Non-pigmented ciliary epithelial cell (primary cell): Measurements from ENCODE around the gene MRPL52.
"Not testable (repeated sequence)": the region's sequence is repeated elsewhere in the genome, so short reads cannot be mapped to it uniquely, and the experiment has no call there.

Experiments
- DNase-seq: peaks from one replicate; pipeline ENCODE4 v3.0.0-alpha.2; 2010; ENCODE audit warnings: low read depth

Gene MRPL52

GRCh38 chr14:22811722-22812121 is 18.0 kb upstream of the MRPL52 start:
- no peak for DNase-seq

- no peak for DNase-seq
Observed at GRCh38 chr14:22812744-22813143, 16.9 kb upstream of the MRPL52 start.

GRCh38 chr14:22813145-22813544 is 16.5 kb upstream of the MRPL52 start:
- DNase-seq: no peak

GRCh38 chr14:22814373-22814772 is 15.3 kb upstream of the MRPL52 start:
- no peak for DNase-seq

GRCh38 chr14:22814941-22815713 is 14.6 kb upstream of the MRPL52 start, which contains the start of gene SLC7A7:
TSS of gene SLC7A7 (minus strand) at chr14:22815435. CDS start at chr14:22813398, 2,037 bp downstream.
- DNase-seq: no peak

- peak; percentile 52 for DNase-seq
Observed at GRCh38 chr14:22819151-22819988, 10.3 kb upstream of the MRPL52 start.

- DNase-seq: no peak
Observed at GRCh38 chr14:22820731-22821130, 9.0 kb upstream of the MRPL52 start.

- DNase-seq: no peak
Observed at GRCh38 chr14:22821193-22822015, 8.3 kb upstream of the MRPL52 start.

GRCh38 chr14:22822016-22822570 is 7.6 kb upstream of the MRPL52 start:
- no peak for DNase-seq

GRCh38 chr14:22822571-22823098 is 7.1 kb upstream of the MRPL52 start:
- peak; percentile 53 for DNase-seq

GRCh38 chr14:22824711-22825359 is 4.9 kb upstream of the MRPL52 start:
- DNase-seq: peak; percentile 90

- not testable (repeated sequence) for DNase-seq
Observed at GRCh38 chr14:22829076-22829660, 519 bp upstream of the MRPL52 start.

GRCh38 chr14:22830443-22831010 is 840 bp downstream of the MRPL52 start:
- DNase-seq: no peak

- DNase-seq: no peak
Observed at GRCh38 chr14:22835505-22835904, 5.8 kb downstream of the MRPL52 start.

GRCh38 chr14:22836301-22837113 is 6.8 kb downstream of the MRPL52 start, which contains the start of gene MMP14:
TSS of gene MMP14 (plus strand) at chr14:22836585. CDS start at chr14:22836818, 233 bp downstream.
- DNase-seq: no peak

GRCh38 chr14:22837114-22837749 is 7.5 kb downstream of the MRPL52 start:
- no peak for DNase-seq

- no peak for DNase-seq
Observed at GRCh38 chr14:22837750-22838538, 8.3 kb downstream of the MRPL52 start.

GRCh38 chr14:22838631-22839041 is 8.9 kb downstream of the MRPL52 start:
- no peak for DNase-seq
